HUES48 (cell line): ENCODE data around the gene HEYL.

Experiments
- H3K27ac ChIP-seq: one replicate; pipeline ENCODE4 v1.7.0; 2013; ENCODE audit warnings: low read depth, low read length, inconsistent platforms
- H3K27me3 ChIP-seq: 2 replicates; pipeline ENCODE4 v1.6.1; 2013; ENCODE audit warnings: mild to moderate bottlenecking, low read length; ENCODE audit not compliant: control insufficient read depth, insufficient read depth
- H3K36me3 ChIP-seq: 2 replicates; pipeline ENCODE4 v1.6.1; 2013; ENCODE audit warnings: low read length; ENCODE audit not compliant: control insufficient read depth, insufficient read depth
- H3K4me1 ChIP-seq: 2 replicates; pipeline ENCODE4 v1.6.1; 2013; ENCODE audit warnings: mild to moderate bottlenecking, low read length; ENCODE audit not compliant: control insufficient read depth, insufficient read depth
- H3K4me3 ChIP-seq: 2 replicates; pipeline ENCODE4 v1.5.1; 2013; ENCODE audit warnings: mild to moderate bottlenecking, low read depth, low read length
- H3K9ac ChIP-seq: 2 replicates; pipeline ENCODE4 v1.6.1; 2013; ENCODE audit warnings: mild to moderate bottlenecking, low read depth, low read length, moderate library complexity
- H3K9me3 ChIP-seq: 2 replicates; pipeline ENCODE4 v1.6.1; 2013; ENCODE audit warnings: low read length; ENCODE audit not compliant: control insufficient read depth, insufficient read depth

Gene HEYL

DNA sequence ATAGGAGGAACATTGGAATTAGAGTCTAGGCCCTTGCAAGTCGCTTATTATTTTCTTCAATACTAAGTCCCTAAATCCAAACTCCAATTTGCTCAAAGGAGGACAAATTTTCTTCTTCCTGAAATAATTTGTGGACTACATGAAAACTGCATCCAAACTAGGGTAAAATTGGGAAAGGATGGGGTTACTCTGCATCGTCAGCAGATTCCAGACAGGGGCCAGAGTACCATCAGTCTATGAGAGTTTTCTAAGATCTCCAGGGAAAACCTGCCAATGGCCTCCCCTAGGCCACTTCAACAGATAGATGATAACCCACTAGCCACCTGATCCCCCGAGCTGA lies 508 bp downstream of the HEYL start:
- Histone ChIP-seq H3K9ac (no peak overlapping the region), H3K36me3 (no peaks in the 10 kb centered on the region), H3K4me1 (peaks cover 11% of the 10 kb centered on the region), H3K27ac (no peak overlapping the region), H3K27me3 (peaks cover 85% of the 10 kb centered on the region), H3K9me3 (no peaks in the 10 kb centered on the region), H3K4me3 (peak overlapping the region; percentile 79)

GRCh38 chr1:39637361-39637760 lies 2.1 kb downstream of the HEYL start:
- Histone ChIP-seq H3K4me3 (no peak overlapping the region), H3K9ac (no peak overlapping the region), H3K4me1 (peaks cover 16% of the 10 kb centered on the region), H3K27ac (no peak overlapping the region), H3K9me3 (no peaks in the 10 kb centered on the region), H3K36me3 (no peaks in the 10 kb centered on the region), H3K27me3 (peaks cover 86% of the 10 kb centered on the region)

- no peak overlapping the region for H3K27ac ChIP-seq
- no peaks in the 10 kb centered on the region for H3K9me3 ChIP-seq
- no peaks in the 10 kb centered on the region for H3K36me3 ChIP-seq
- H3K9ac ChIP-seq: no peak overlapping the region
- H3K4me1 ChIP-seq: peaks cover 16% of the 10 kb centered on the region
- H3K27me3 ChIP-seq: peaks cover 91% of the 10 kb centered on the region
- no peak overlapping the region for H3K4me3 ChIP-seq
Observed at GRCh38 chr1:39635871-39636210, 3.6 kb downstream of the HEYL start.

DNA sequence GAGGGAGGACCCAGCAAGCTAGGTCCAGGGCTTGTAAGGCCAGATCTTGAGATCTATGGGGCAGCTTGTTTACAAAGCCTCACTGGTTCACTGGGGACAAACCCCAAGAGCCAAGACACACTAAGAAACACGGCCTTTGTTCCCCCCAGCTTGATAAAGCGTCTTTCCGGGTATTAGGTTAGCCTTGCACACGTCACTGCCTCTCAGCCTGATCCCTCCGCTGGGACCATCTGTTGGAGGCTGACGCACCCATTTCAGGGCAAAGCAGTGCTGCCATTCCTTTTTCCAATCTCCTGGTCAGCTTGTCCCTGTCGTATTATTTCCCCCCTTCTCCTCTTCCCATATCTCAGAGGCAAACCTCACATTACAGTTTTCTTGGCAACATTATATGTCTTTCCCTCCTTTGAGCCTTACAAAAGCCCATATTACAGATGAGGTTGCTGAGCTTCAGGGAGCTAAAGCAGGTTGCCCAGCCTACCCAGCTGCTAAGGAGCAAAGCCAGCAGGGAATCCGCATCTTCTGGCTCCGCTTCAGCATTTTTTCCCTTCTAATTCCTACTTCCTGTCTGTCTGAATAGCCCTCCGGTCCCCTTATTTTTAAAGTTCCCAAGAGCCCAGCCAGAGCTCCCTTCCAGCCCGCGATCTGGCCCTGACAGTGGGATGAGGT lies 4.1 kb downstream of the HEYL start:
- Histone ChIP-seq H3K4me3 (no peak overlapping the region), H3K4me1 (peaks cover 16% of the 10 kb centered on the region), H3K27me3 (peaks cover 91% of the 10 kb centered on the region), H3K9ac (no peak overlapping the region), H3K27ac (no peak overlapping the region), H3K36me3 (no peaks in the 10 kb centered on the region), H3K9me3 (no peaks in the 10 kb centered on the region)

- Histone ChIP-seq H3K27ac (no peak overlapping the region), H3K36me3 (0 out of 2 replicates have a peak, but pooled peaks cover 3% of the 10 kb centered on the region), H3K4me1 (peaks cover 14% of the 10 kb centered on the region), H3K27me3 (peaks cover 81% of the 10 kb centered on the region), H3K4me3 (peak overlapping the region; percentile 38), H3K9me3 (no peaks in the 10 kb centered on the region), H3K9ac (no peak overlapping the region)
Observed at GRCh38 chr1:39633422-39633821, 6.0 kb downstream of the HEYL start.

DNA sequence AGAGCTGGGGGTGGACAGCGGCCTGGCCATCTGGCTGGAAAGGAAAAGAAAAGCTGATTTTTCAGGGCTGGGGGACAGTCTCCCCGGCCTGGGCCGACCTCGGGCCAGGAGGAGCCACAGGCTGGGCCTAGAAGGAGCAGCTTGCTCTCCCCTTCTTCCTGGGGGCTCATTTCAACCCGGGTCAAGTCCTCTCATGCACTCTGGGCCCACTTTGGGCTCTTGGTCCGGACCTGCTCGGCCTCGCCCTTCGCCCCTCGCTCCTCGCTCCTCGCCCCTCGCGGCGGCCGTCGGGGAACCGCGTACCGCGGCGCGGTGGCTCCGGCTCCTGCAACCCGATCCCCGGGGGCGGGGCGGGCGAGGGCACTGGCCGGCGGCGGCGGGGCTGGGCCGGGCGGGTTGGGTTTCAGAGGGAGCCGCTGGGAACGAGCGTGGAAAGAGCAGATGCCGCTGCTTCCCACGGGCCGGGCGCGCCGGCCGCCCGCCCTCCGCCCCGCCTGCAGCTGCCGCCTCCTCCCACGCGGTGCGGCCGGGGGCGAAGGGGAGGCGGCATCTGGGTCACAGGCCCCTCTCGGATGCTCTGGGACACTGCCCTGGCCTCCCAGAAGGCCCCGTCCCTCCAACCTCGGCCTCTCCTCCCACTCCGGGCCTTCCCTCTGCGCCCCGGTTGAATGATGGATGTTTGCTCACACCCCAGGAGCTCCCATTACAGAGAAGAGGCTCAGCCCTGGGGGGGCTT lies 6.6 kb downstream of the HEYL start:
- Histone ChIP-seq H3K27me3 (peaks cover 76% of the 10 kb centered on the region), H3K36me3 (0 out of 2 replicates have a peak, but pooled peaks cover 3% of the 10 kb centered on the region), H3K4me3 (peak overlapping the region; percentile 38), H3K4me1 (peaks cover 14% of the 10 kb centered on the region), H3K27ac (no peak overlapping the region), H3K9ac (no peak overlapping the region), H3K9me3 (no peaks in the 10 kb centered on the region)

- peaks cover 14% of the 10 kb centered on the region for H3K4me1 ChIP-seq
- no peak overlapping the region for H3K27ac ChIP-seq
- H3K9me3 ChIP-seq: no peaks in the 10 kb centered on the region
- no peak overlapping the region for H3K9ac ChIP-seq
- peaks cover 70% of the 10 kb centered on the region for H3K27me3 ChIP-seq
- 0 out of 2 replicates have a peak, but pooled peaks cover 3% of the 10 kb centered on the region for H3K36me3 ChIP-seq
- H3K4me3 ChIP-seq: no peak overlapping the region
Observed at GRCh38 chr1:39632323-39632681, 7.1 kb downstream of the HEYL start.

DNA sequence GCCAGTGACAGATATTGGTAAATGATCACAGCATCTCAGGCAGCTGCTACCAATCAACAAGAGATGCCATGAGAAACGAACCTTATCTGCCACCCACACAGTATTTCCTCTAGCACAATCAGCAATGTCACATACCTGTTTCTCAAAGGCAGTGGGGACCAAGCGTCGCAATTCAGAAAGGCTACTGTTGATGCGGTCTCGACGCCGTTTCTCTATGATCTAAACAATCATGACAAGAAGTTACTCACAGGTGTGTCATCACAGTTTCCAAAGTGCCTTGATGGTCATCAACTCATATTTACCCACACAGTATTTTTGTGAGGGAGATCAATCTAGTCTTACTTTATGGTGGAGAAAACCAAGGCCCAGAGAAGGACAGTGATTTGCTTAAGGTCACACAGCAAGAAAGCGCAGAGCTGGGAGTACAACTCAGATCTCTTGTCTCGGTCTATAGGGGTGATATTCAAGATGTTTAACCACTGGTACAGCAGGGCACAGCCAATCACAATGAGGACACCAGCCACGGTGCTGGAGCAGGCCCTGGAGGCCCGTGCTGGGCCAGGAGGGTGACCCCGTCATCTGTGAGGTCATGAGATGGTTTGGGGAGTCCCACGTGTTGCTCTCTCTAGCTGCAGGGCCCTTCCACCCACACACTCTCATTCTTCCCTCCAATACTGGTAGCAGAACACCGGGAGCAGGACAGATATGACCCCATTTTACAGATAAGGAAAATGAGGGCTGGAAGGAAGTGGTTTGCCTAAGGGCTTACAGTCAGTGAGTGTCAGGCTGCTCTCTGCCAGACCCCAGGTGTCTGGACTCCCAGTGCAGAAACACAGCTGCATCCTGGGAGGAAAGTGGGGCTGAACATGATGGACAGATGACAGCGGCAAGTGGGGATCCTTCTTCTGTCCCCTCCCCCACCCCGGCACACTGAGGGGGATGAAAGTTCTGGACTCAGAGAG lies 7.8 kb downstream of the HEYL start:
- peaks cover 64% of the 10 kb centered on the region for H3K27me3 ChIP-seq
- H3K9ac ChIP-seq: no peak overlapping the region
- H3K36me3 ChIP-seq: 0 out of 2 replicates have a peak, but pooled peaks cover 3% of the 10 kb centered on the region
- H3K27ac ChIP-seq: no peak overlapping the region
- H3K9me3 ChIP-seq: no peaks in the 10 kb centered on the region
- H3K4me3 ChIP-seq: no peak overlapping the region
- H3K4me1 ChIP-seq: peaks cover 14% of the 10 kb centered on the region

GRCh38 chr1:39628807-39629350 lies 10.6 kb downstream of the HEYL start:
- Histone ChIP-seq H3K36me3 (0 out of 2 replicates have a peak, but pooled peaks cover 3% of the 10 kb centered on the region), H3K4me1 (0 out of 2 replicates have a peak, but pooled peaks cover 6% of the 10 kb centered on the region), H3K9me3 (no peaks in the 10 kb centered on the region), H3K9ac (no peak overlapping the region), H3K27me3 (peaks cover 41% of the 10 kb centered on the region), H3K27ac (no peak overlapping the region), H3K4me3 (no peak overlapping the region)

DNA sequence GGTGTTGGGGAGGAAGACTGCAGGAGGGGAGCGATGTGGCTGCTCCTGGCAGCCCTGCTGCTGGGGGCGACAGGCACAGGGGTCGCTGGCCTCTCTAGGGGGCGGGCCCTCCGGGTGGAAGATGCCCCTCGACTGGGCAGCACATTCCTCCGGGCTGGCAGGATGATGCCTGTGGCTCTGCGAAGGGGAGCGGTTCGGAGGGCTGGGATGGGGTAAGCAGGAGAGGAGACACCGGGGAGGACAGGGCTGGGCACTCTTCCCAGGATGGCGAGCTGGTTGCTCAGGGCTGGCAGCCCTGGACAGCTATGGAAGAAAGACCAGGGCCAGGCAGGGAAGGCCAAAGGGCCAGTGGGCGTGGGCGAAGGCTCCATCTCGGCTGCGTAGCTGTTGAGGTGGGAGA lies 12.8 kb downstream of the HEYL start:
- Histone ChIP-seq H3K9me3 (no peaks in the 10 kb centered on the region), H3K4me3 (no peak overlapping the region), H3K4me1 (no peaks in the 10 kb centered on the region), H3K27me3 (peaks cover 23% of the 10 kb centered on the region), H3K9ac (no peak overlapping the region), H3K36me3 (0 out of 2 replicates have a peak, but pooled peaks cover 3% of the 10 kb centered on the region), H3K27ac (no peak overlapping the region)
